Thoracic aorta (tissue), 2 donors: ENCODE data around the gene FPR2. TPM values are rescaled to one million over a fixed set of nuclear protein-coding genes. Genes with fewer than 3 reads are reported as not detected.

Experiments used
- ATAC-seq: fragments of 150-250 bp; one replicate; pipeline ENCODE4 v1.8.0; 2017; ENCODE audit warnings: low read depth; ENCODE audit not compliant: insufficient number of reproducible peaks, low FRiP score
- DNase-seq: peaks from one replicate; pipeline ENCODE4 v3.0.0-alpha.2; 2020; ENCODE audit warnings: low spot score
- H3K27ac ChIP-seq, 2 donors: fragments of 200-600 bp; sonication (generic); 1 replicate in 1 of 2; 2 replicates in 1 of 2; pipeline ENCODE4 v1.5.1; 2016; ENCODE audit warnings: mild to moderate bottlenecking in 2 of 2, moderate library complexity in 2 of 2
- H3K27me3 ChIP-seq: fragments of 200-600 bp; sonication (generic); replicated peaks from 2 replicates; pipeline ENCODE4 v1.6.0; 2016; ENCODE audit warnings: mild to moderate bottlenecking; ENCODE audit not compliant: insufficient read depth
- H3K36me3 ChIP-seq: fragments of 200-600 bp; sonication (generic); one replicate; pipeline ENCODE4 v1.5.1; 2016
- H3K4me1 ChIP-seq, 2 donors: fragments of 200-600 bp; sonication (generic); 1 replicate in 1 of 2; 2 replicates in 1 of 2; pipeline versions ENCODE4 v1.5.1 to v1.6.0; 2016; ENCODE audit warnings: low read depth in 2 of 2, mild to moderate bottlenecking in 1 of 2; ENCODE audit not compliant: control insufficient read depth in 1 of 2
- H3K4me3 ChIP-seq: fragments of 200-600 bp; sonication (generic); 2 replicates; pipeline ENCODE4 v1.5.1; 2016; ENCODE audit warnings: mild to moderate bottlenecking
- H3K9me3 ChIP-seq: fragments of 200-600 bp; sonication (generic); 2 replicates; pipeline ENCODE4 v1.5.1; 2016
- CTCF ChIP-seq: fragments of 200-600 bp; sonication (generic); IDR thresholded peaks from one replicate; pipeline ENCODE4 v1.5.1; 2019; ENCODE audit warnings: antibody characterized with exemption
- total RNA-seq, 2 donors: library from RNA; depleted of rRNA; stranded (reverse); fragments of >200 nt; gene quantifications; one replicate each; pipeline versions ENCODE4 v1.1.0 to v1.2.3, GENCODE V29; 2016

The FPR2 gene
- total RNA-seq, 2 donors from 2014 or later, result 2.2 to 5.9 TPM

GRCh38 chr19:51777570-51778462, 16.8 kb downstream of the FPR2 start:
- H3K4me1 ChIP-seq, result peaks cover 0 to 4% of the 10 kb centered on the region in 2 donors
- no peak for ATAC-seq
- H3K36me3 ChIP-seq, result no peaks in the 10 kb centered on the region
- peak; percentile 61 for TF ChIP-seq CTCF
- H3K9me3 ChIP-seq, result no peaks in the 10 kb centered on the region
- H3K27me3 ChIP-seq, result no peaks in the 10 kb centered on the region
- H3K27ac ChIP-seq, result no peak overlapping the region
- DNase-seq, result no peak
- no peak overlapping the region for H3K4me3 ChIP-seq

GRCh38 chr19:51779181-51779580, 18.2 kb downstream of the FPR2 start:
- Histone ChIP-seq H3K36me3 (no peaks in the 10 kb centered on the region), H3K9me3 (no peaks in the 10 kb centered on the region), H3K4me1 (peaks cover 0 to 4% of the 10 kb centered on the region in 2 donors), H3K4me3 (no peak overlapping the region), H3K27me3 (no peaks in the 10 kb centered on the region), H3K27ac (no peak overlapping the region)
- no peak for TF ChIP-seq CTCF
- ATAC-seq (no peak), DNase-seq (no peak)

GRCh38 chr19:51779703-51780102, 18.7 kb downstream of the FPR2 start:
- Histone ChIP-seq H3K36me3 (no peaks in the 10 kb centered on the region), H3K4me3 (no peak overlapping the region), H3K27ac (no peak overlapping the region), H3K4me1 (peaks cover 0 to 4% of the 10 kb centered on the region in 2 donors), H3K9me3 (no peaks in the 10 kb centered on the region), H3K27me3 (no peaks in the 10 kb centered on the region)
- ATAC-seq (no peak), DNase-seq (no peak)
- no peak for TF ChIP-seq CTCF

GRCh38 chr19:51780270-51780669, 19.3 kb downstream of the FPR2 start:
- Histone ChIP-seq H3K9me3 (no peaks in the 10 kb centered on the region), H3K27me3 (no peaks in the 10 kb centered on the region), H3K4me3 (no peak overlapping the region), H3K36me3 (no peaks in the 10 kb centered on the region), H3K4me1 (peaks cover 0 to 4% of the 10 kb centered on the region in 2 donors), H3K27ac (no peak overlapping the region)
- TF ChIP-seq CTCF, result no peak
- DNase-seq (no peak), ATAC-seq (no peak)

GRCh38 chr19:51781999-51782398, 21.0 kb downstream of the FPR2 start:
- Histone ChIP-seq H3K4me3 (no peak overlapping the region), H3K4me1 (peaks cover 0 to 4% of the 10 kb centered on the region in 2 donors), H3K27ac (no peak overlapping the region), H3K36me3 (no peaks in the 10 kb centered on the region), H3K27me3 (no peaks in the 10 kb centered on the region), H3K9me3 (no peaks in the 10 kb centered on the region)
- no peak for TF ChIP-seq CTCF
- ATAC-seq, result no peak
- no peak for DNase-seq
